ENCODE measurements around the gene TMIGD3.
"Not testable (repeated sequence)": the region's sequence is repeated elsewhere in the genome, so short reads cannot be mapped to it uniquely, and the experiment has no call there.

TMIGD3 gene

GRCh38 chr1:111503585-111504060, at the start of gene TMIGD3, which contains the start of gene ADORA3:
Gene TMIGD3 (minus strand): TSS chr1:111503633. CDS start chr1:111503354, 279 bp downstream.
Gene ADORA3 (minus strand): TSS chr1:111503633. CDS start chr1:111503354, 279 bp downstream.
- no peak for DNase-seq

- no peak for DNase-seq
Measured at GRCh38 chr1:111553196-111553595, 49.8 kb upstream of the TMIGD3 start.

- no peak for DNase-seq
Measured at GRCh38 chr1:111552587-111552986, 49.2 kb upstream of the TMIGD3 start.

GRCh38 chr1:111551623-111552411, 48.4 kb upstream of the TMIGD3 start:
- no peak for DNase-seq

GRCh38 chr1:111547786-111548185, 44.4 kb upstream of the TMIGD3 start:
- DNase-seq = not testable (repeated sequence)

GRCh38 chr1:111542187-111542586, 38.8 kb upstream of the TMIGD3 start:
- DNase-seq = no peak

GRCh38 chr1:111541721-111542120, 38.3 kb upstream of the TMIGD3 start:
- no peak for DNase-seq

- no peak for DNase-seq
Measured at GRCh38 chr1:111540928-111541327, 37.5 kb upstream of the TMIGD3 start.

- no peak for DNase-seq
Measured at GRCh38 chr1:111538343-111539025, 35.1 kb upstream of the TMIGD3 start.

GRCh38 chr1:111535256-111536191, 32.1 kb upstream of the TMIGD3 start:
- no peak for DNase-seq

- DNase-seq = no peak
Measured at GRCh38 chr1:111520053-111520452, 16.6 kb upstream of the TMIGD3 start.

GRCh38 chr1:111517469-111518225, 14.2 kb upstream of the TMIGD3 start:
- DNase-seq = peak; percentile 51

- DNase-seq = no peak
Measured at GRCh38 chr1:111516005-111516535, 12.6 kb upstream of the TMIGD3 start.

- DNase-seq = no peak
Measured at GRCh38 chr1:111515291-111516004, 12.0 kb upstream of the TMIGD3 start.

GRCh38 chr1:111513410-111514020, 10.1 kb upstream of the TMIGD3 start:
- no peak for DNase-seq

- DNase-seq = no peak
Measured at GRCh38 chr1:111512931-111513330, 9.5 kb upstream of the TMIGD3 start.

- no peak for DNase-seq
Measured at GRCh38 chr1:111512132-111512889, 8.9 kb upstream of the TMIGD3 start.

- DNase-seq = no peak
Measured at GRCh38 chr1:111511370-111511769, 7.9 kb upstream of the TMIGD3 start.

GRCh38 chr1:111509997-111510375, 6.6 kb upstream of the TMIGD3 start:
- DNase-seq = no peak

Measured in NCI-H1417 treated with DMSO at 0.1 percent for 48 hours (cell line).